ENCODE results near the gene ZC3H8.

DNA sequence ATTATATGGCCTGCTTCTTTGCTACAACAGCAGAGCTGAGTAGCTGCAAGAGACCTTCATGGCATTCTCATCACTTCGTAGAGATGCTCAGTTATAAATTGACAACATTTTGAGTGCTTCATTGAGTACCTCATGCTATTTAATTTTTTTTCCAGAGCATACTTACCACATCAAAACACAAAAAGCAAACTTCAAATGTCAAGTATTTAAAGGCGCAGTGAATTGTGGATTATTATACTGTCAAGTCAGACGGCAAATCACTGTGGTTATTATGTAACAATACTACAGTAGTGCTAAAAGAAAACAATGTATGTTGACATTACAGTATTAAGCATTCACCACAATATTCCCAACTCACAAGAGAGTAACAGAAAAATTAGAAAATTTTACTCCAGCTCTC is 12.5 kb downstream of the ZC3H8 start:
- TF ChIP-seq GATA3 (IDR thresholded peaks at IDR 0.05; ENCODE audit: low read depth, low read length) = no peak
- TF ChIP-seq GATA2 (IDR thresholded peaks at IDR 0.05; ENCODE audit: low read depth, low read length) = no peak

Measured in SH-SY5Y (cell line).